Right atrium auricular region (tissue), 2 donors: ENCODE results near the gene GNB2. TPM values are rescaled to one million over a fixed set of nuclear protein-coding genes. Genes with fewer than 3 reads are reported as not detected.
"Not testable (repeated sequence)": the region's sequence is repeated elsewhere in the genome, so short reads cannot be mapped to it uniquely, and the experiment has no call there.

Experiments
- DNase-seq: peaks from one replicate; pipeline ENCODE4 v3.0.0-alpha.2; 2019; ENCODE audit warnings: low spot score
- H3K27ac ChIP-seq, 2 donors: fragments of 200-600 bp; sonication (generic); 1 replicate in 1 of 2; 2 replicates in 1 of 2; pipeline ENCODE4 v1.5.1; 2016 to 2019
- H3K27me3 ChIP-seq, 2 donors: fragments of 200-600 bp; sonication (generic); one replicate each; pipeline versions ENCODE4 v1.5.1 to v1.6.0; 2017 to 2019
- H3K36me3 ChIP-seq: fragments of 200-600 bp; sonication (generic); one replicate; pipeline ENCODE4 v1.5.1; 2016
- H3K4me1 ChIP-seq, 2 donors: fragments of 200-600 bp; sonication (generic); one replicate each; pipeline versions ENCODE4 v1.5.1 to v1.6.0; 2017 to 2019
- H3K4me3 ChIP-seq, 2 donors: fragments of 200-600 bp; sonication (generic); 1 replicate in 1 of 2; 2 replicates in 1 of 2; pipeline ENCODE4 v1.5.1; 2017 to 2019; ENCODE audit warnings: mild to moderate bottlenecking in 1 of 2, moderate library complexity in 1 of 2
- H3K9me3 ChIP-seq, 2 donors: fragments of 200-600 bp; sonication (generic); one replicate each; pipeline ENCODE4 v1.5.1; 2019
- total RNA-seq, 2 donors: library from RNA; depleted of rRNA; stranded (reverse); fragments of >200 nt; gene quantifications; one replicate each; pipeline ENCODE4 v1.1.0, GENCODE V29; 2016
- TF ChIP-seq, protein P1 (sequence below), 2 donors: fragments of 200-600 bp; sonication (generic); IDR thresholded peaks; one replicate each; pipeline ENCODE4 v1.5.1; 2019; ENCODE audit warnings: antibody characterized with exemption in 2 of 2

Gene GNB2
- total RNA-seq, 2 donors from 2014 or later, result 96.2 to 169 TPM

DNA sequence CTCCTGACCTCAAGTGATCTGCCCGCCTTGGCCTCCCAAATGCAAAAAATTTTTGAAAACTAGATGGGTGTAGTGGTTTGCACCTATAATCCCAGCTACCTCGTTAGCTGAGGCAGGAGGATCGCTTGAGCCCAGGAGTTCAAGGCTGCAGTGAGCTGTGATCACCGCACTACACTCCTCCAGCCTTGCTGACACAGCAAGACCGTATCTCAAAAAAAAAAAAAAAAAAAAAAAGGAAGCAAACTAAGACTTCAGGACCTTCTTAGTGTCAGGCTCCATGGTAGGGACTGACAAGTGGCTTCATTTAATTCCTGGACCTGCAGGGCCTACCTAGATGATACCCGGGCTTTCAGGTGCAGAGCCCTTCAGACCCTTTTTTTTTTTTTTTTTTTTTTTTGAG lies 34.9 kb downstream of the GNB2 start:
- Histone ChIP-seq H3K9me3 (no peaks in the 10 kb centered on the region), H3K36me3 (no peaks in the 10 kb centered on the region), H3K27me3 (no peaks in the 10 kb centered on the region), H3K4me1 (peaks cover 0 to 23% of the 10 kb centered on the region in 2 donors), H3K4me3 (no peak overlapping the region), H3K27ac (no peak overlapping the region)
- TF ChIP-seq, protein P1, sequence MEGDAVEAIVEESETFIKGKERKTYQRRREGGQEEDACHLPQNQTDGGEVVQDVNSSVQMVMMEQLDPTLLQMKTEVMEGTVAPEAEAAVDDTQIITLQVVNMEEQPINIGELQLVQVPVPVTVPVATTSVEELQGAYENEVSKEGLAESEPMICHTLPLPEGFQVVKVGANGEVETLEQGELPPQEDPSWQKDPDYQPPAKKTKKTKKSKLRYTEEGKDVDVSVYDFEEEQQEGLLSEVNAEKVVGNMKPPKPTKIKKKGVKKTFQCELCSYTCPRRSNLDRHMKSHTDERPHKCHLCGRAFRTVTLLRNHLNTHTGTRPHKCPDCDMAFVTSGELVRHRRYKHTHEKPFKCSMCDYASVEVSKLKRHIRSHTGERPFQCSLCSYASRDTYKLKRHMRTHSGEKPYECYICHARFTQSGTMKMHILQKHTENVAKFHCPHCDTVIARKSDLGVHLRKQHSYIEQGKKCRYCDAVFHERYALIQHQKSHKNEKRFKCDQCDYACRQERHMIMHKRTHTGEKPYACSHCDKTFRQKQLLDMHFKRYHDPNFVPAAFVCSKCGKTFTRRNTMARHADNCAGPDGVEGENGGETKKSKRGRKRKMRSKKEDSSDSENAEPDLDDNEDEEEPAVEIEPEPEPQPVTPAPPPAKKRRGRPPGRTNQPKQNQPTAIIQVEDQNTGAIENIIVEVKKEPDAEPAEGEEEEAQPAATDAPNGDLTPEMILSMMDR (IDR thresholded peaks at IDR 0.05), result no peak
- no peak for DNase-seq

DNA sequence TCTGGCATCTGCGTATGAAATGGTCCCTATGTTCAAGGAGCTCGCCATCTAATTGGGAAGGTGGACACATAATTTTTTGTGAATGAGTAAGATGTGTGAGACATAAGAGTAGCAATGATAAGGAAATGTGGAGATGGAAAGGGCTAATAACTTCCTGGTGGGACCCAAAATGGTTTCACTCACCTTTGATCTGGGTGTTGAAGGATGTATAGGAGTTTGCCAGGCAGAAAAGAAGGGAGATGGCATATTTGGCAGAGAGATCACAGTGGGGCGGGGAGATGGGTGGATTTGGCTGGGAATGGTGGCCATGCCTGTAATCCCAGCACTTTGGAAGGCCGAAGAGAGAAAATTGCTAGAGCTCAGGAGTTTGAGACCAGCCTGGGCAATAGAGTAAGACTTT lies 36.9 kb downstream of the GNB2 start:
- no peaks in the 10 kb centered on the region for H3K27me3 ChIP-seq
- no peaks in the 10 kb centered on the region for H3K36me3 ChIP-seq
- no peaks in the 10 kb centered on the region for H3K9me3 ChIP-seq
- peaks cover 0 to 16% of the 10 kb centered on the region in 2 donors for H3K4me1 ChIP-seq
- no peak for DNase-seq
- TF ChIP-seq, protein P1 (IDR thresholded peaks at IDR 0.05), result no peak
- no peak overlapping the region for H3K4me3 ChIP-seq
- H3K27ac ChIP-seq, result no peak overlapping the region

DNA sequence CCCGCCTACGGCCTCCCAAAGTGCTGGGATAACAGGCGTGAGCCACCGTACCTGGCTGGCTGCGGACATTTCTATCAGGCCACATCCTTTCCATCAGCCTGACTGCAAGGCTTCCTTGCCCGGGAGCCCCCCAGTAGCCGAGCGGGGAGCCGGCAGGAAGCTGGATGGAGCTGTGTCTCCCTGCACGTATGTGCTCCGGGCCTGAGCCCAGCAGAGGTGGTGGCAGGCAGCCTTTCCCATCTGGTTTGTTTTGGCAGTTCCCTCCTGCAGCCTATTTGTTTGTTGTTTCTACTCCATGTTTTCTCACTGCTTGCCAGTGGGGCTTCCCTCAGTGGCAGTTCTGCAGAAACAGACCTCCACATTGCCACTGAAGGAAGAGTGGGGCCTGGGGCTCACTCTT lies 37.8 kb downstream of the GNB2 start:
- Histone ChIP-seq H3K27me3 (no peaks in the 10 kb centered on the region), H3K4me1 (peaks cover 0 to 15% of the 10 kb centered on the region in 2 donors), H3K36me3 (no peaks in the 10 kb centered on the region), H3K27ac (no peak overlapping the region), H3K9me3 (no peaks in the 10 kb centered on the region), H3K4me3 (no peak overlapping the region)
- DNase-seq, result no peak
- TF ChIP-seq, protein P1 (IDR thresholded peaks at IDR 0.05), result no peak

DNA sequence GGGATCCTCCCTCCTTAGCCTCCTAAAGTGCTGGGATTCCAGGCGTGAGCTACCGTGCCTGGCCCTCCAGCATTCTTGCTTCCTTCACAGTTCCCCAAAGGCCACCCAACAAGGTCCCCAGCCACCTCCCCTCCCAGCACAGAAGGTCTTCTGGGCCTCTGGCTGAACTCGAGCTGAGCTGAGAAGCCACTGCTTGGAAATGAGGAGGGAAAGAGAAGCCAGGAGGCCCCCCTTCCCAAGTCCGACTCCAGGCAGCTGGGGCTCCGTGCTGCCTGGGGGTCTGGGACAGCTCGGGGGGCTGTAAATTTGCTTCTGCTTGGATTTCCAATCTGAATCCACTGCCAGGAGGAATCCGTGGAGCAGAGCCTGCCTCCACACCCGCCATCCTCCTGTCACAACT lies 41.2 kb downstream of the GNB2 start:
- Histone ChIP-seq H3K4me3 (no peak overlapping the region), H3K27me3 (no peaks in the 10 kb centered on the region), H3K36me3 (no peaks in the 10 kb centered on the region), H3K4me1 (no peaks in the 10 kb centered on the region), H3K27ac (no peak overlapping the region), H3K9me3 (no peaks in the 10 kb centered on the region)
- TF ChIP-seq, protein P1 (IDR thresholded peaks at IDR 0.05), result no peak
- DNase-seq, result no peak

DNA sequence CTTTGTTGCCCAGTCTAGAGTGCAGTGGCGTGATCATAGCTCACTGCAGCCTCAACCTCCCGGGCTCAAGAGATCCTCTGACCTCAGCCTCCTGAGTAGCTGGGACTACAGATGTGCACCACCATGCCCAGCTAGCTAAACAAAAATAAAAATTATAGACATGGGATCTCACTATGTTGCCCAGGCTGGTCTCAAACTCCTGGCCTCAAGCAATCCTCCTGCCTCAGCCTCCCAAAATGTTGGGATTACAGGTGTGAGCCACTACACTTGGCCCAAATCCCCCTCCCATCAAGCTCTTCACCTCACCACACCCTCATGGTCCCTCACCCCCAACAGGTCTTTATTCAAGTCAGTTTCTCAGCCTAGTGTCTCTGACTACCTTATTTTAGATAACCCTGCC lies 43.5 kb downstream of the GNB2 start:
- not testable (repeated sequence) for DNase-seq, H3K9me3 ChIP-seq, H3K36me3 ChIP-seq, H3K27ac ChIP-seq, H3K4me3 ChIP-seq
- H3K4me1 ChIP-seq, result peaks cover 0 to 13% of the 10 kb centered on the region in 2 donors
- H3K27me3 ChIP-seq, result peaks cover 0 to 14% of the 10 kb centered on the region in 2 donors

DNA sequence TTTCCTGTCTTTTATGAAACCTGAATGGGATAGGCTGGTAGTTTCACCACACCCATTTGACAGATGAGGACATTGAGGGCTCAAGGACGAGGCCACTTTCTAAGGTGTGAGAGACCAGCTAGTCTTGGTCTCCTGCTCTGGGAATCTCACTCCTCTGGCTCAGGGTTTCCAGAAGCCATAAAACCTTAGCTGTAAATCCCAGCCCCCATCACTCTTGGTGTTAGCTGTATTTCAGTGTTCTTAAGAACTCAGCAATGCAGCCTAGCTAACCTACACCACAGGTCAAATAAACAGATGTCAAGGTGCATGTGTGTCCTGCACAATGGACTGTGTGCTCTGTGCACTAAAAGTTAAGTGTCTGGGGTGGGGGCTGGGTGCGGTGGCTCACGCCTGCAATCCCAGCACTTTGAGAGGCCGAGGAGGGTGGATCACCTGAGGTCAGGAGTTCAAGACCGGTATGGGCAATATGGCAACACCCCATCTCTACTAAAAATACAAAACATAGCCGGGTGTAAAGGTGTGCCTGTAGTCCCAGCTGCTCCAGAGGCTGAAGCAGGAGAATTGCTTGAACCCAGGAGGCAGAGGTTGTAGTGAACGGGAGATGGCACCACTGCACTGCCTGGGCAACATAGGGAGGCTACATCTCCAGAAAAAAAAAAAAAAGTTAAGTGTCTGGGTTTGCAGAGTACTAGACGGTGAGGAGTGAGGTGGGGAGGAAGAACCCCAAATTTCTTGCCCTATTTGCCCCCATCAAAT lies 46.2 kb downstream of the GNB2 start:
- H3K9me3 ChIP-seq, result no peaks in the 10 kb centered on the region
- H3K4me1 ChIP-seq, result peaks cover 0 to 13% of the 10 kb centered on the region in 2 donors
- TF ChIP-seq, protein P1 (IDR thresholded peaks at IDR 0.05), result no peak
- H3K27me3 ChIP-seq, result peaks cover 0 to 14% of the 10 kb centered on the region in 2 donors
- no peak overlapping the region for H3K27ac ChIP-seq
- H3K36me3 ChIP-seq, result no peaks in the 10 kb centered on the region
- no peak overlapping the region for H3K4me3 ChIP-seq
- DNase-seq, result no peak
